MCF 10A (cell line): ENCODE data around the gene CNTNAP1. TPM values are rescaled to one million over a fixed set of nuclear protein-coding genes. Genes with fewer than 3 reads are reported as not detected.

ENCODE experiments used
- BruUV-seq: library from RNA; stranded (reverse); fragments of 400-500 nt; replicated peaks from 2 replicates; lab custom pipeline; 2021; lab: Mats Ljungman, UMichigan
- CTCF ChIA-PET: fragments of 300-600 bp; sonication (Branson Sonifier 250); formaldehyde crosslinking; extraction: SDS; loops from one replicate; lab custom pipeline; 2021; ENCODE audit warnings: antibody characterized with exemption, inconsistent platforms; lab: Yijun Ruan, JAX
- POLR2A ChIA-PET: fragments of 300-600, 350-650 bp; sonication (Branson Sonifier 250); formaldehyde crosslinking; extraction: SDS; loops from one replicate; lab custom pipeline; 2020; ENCODE audit warnings: antibody characterized with exemption, inconsistent platforms; lab: Yijun Ruan, JAX
- DNase-seq: peaks from one replicate; pipeline ENCODE4 v3.0.0-alpha.2; 2018; ENCODE audit not compliant: unreplicated experiment
- H3K27ac Mint-ChIP-seq: one replicate; pipeline ENCODE4 v1.8.0; 2022; ENCODE audit warnings: mild to moderate bottlenecking, low read depth, mixed read lengths; ENCODE audit not compliant: unreplicated experiment
- H3K27me3 Mint-ChIP-seq: one replicate; pipeline ENCODE4 v1.8.0; 2022; ENCODE audit warnings: mixed read lengths; ENCODE audit not compliant: insufficient read depth, unreplicated experiment
- H3K36me3 Mint-ChIP-seq: one replicate; pipeline ENCODE4 v1.8.0; 2022; ENCODE audit warnings: mild to moderate bottlenecking, moderate library complexity, mixed read lengths; ENCODE audit not compliant: insufficient read depth, unreplicated experiment
- H3K4me1 Mint-ChIP-seq: one replicate; pipeline ENCODE4 v1.8.0; 2022; ENCODE audit warnings: mixed read lengths; ENCODE audit not compliant: insufficient read depth, unreplicated experiment
- H3K4me3 Mint-ChIP-seq: one replicate; pipeline ENCODE4 v1.8.0; 2022; ENCODE audit warnings: mild to moderate bottlenecking, moderate library complexity, mixed read lengths; ENCODE audit not compliant: unreplicated experiment
- H3K9me3 Mint-ChIP-seq: one replicate; pipeline ENCODE4 v1.8.0; 2022; ENCODE audit warnings: mixed read lengths; ENCODE audit not compliant: unreplicated experiment
- CTCF ChIP-seq: fragments of 200-600 bp; IDR thresholded peaks from one replicate; pipeline ENCODE4 v1.8.0; 2022; ENCODE audit warnings: antibody characterized with exemption, mild to moderate bottlenecking; ENCODE audit not compliant: unreplicated experiment
- intact Hi-C: fragments of 100-400 bp; cut with micrococcal nuclease; formaldehyde crosslinking; loops from 2 replicates; pipeline ENCODE4 v1.14.1; 2022
- total RNA-seq: library from RNA; stranded (reverse); gene quantifications from 2 replicates; pipeline ENCODE4 v1.2.3, GENCODE V29; 2022

Gene CNTNAP1
- total RNA-seq, 1 experiment from 2014 or later = 1.2 TPM

- H3K4me1 Mint-ChIP-seq = peaks cover 27% of the 10 kb centered on the region
- peaks cover 7% of the 10 kb centered on the region for H3K36me3 Mint-ChIP-seq
- TF ChIP-seq CTCF = no peak
- intact Hi-C loops = loop anchor here (5.0 kb wide), 2 partner anchors 56 to 71 kb away; partner anchors contain the start of genes RETREG3 and TUBG1
- DNase-seq = peak; percentile 89
- H3K9me3 Mint-ChIP-seq = no peaks in the 10 kb centered on the region
- BruUV-seq = TSS peak; percentile 76
- peak overlapping the region; percentile 84 for H3K27ac Mint-ChIP-seq
- ChIA-PET POLR2A (interaction anchor here (0.5 to 10.9 kb wide), 25 partner anchors 9 to 323 kb away, joined by 3 to 158 read pairs (median 5); partner anchors contain the start of genes BECN1, CAVIN1, MLX and NAGLU), CTCF (interaction anchor here (0.6 to 6.3 kb wide), 7 partner anchors 9 to 1449 kb away, joined by 3 to 61 read pairs (median 6); partner anchors contain the start of genes PSMC3IP, RETREG3 and TUBG1)
- no peaks in the 10 kb centered on the region for H3K27me3 Mint-ChIP-seq
- peak overlapping the region; percentile 86 for H3K4me3 Mint-ChIP-seq
Observed at GRCh38 chr17:42677921-42678781, 4.2 kb upstream of the CNTNAP1 start.

GRCh38 chr17:42678951-42679491 lies 3.3 kb upstream of the CNTNAP1 start:
- H3K9me3 Mint-ChIP-seq = no peaks in the 10 kb centered on the region
- peak; percentile 76 for DNase-seq
- H3K27ac Mint-ChIP-seq = no peak overlapping the region
- peaks cover 30% of the 10 kb centered on the region for H3K4me1 Mint-ChIP-seq
- BruUV-seq = no TSS peak
- CTCF ChIA-PET = interaction anchor here (0.7 to 6.3 kb wide), 10 partner anchors 10 to 102 kb away, joined by 3 to 61 read pairs (median 5); partner anchors contain the start of gene PSMC3IP
- intact Hi-C loops = loop anchor here (1.0 to 5.0 kb wide), 3 partner anchors 57 to 101 kb away; partner anchors contain the start of genes RETREG3 and TUBG1
- POLR2A ChIA-PET = interaction anchor here (0.9 to 10.9 kb wide), 15 partner anchors 10 to 323 kb away, joined by 3 to 158 read pairs (median 5); partner anchors contain the start of genes BECN1, PSMC3IP, RETREG3 and TUBG1
- no peaks in the 10 kb centered on the region for H3K27me3 Mint-ChIP-seq
- peaks cover 7% of the 10 kb centered on the region for H3K36me3 Mint-ChIP-seq
- peak overlapping the region; percentile 86 for H3K4me3 Mint-ChIP-seq
- no peak for TF ChIP-seq CTCF

- no TSS peak for BruUV-seq
- DNase-seq = peak; percentile 74
- peaks cover 23% of the 10 kb centered on the region for H3K4me1 Mint-ChIP-seq
- peak; percentile 76 for TF ChIP-seq CTCF
- CTCF ChIA-PET = interaction anchor here (0.7 to 6.3 kb wide), 16 partner anchors 11 to 145 kb away, joined by 3 to 61 read pairs (median 4); partner anchors contain the start of genes PSMC3IP, RETREG3 and TUBG1
- no peak overlapping the region for H3K27ac Mint-ChIP-seq
- no peaks in the 10 kb centered on the region for H3K9me3 Mint-ChIP-seq
- peak overlapping the region; percentile 86 for H3K4me3 Mint-ChIP-seq
- no peaks in the 10 kb centered on the region for H3K27me3 Mint-ChIP-seq
- intact Hi-C loops = loop anchor here (1.0 to 5.0 kb wide), 3 partner anchors 57 to 101 kb away; partner anchors contain the start of genes RETREG3 and TUBG1
- POLR2A ChIA-PET = interaction anchor here (0.9 to 10.9 kb wide), 15 partner anchors 11 to 322 kb away, joined by 3 to 158 read pairs (median 5); partner anchors contain the start of genes PSMC3IP, RETREG3, TUBG1 and TUBG2
- peaks cover 7% of the 10 kb centered on the region for H3K36me3 Mint-ChIP-seq
Observed at GRCh38 chr17:42679492-42680330, 2.6 kb upstream of the CNTNAP1 start.
